ENCODE measurements around the gene ALKBH6. TPM values are rescaled to one million over a fixed set of nuclear protein-coding genes. Genes with fewer than 3 reads are reported as not detected.
A peak's percentile ranks its signal among the peaks of the same experiment; 100 is the strongest.

ALKBH6 gene
- total RNA-seq, 2 donors from 2014 or later: 15.3 to 22.1 TPM

GRCh38 chr19:36032251-36033104 lies 18.5 kb upstream of the ALKBH6 start, which contains the start of gene CLIP3:
TSS of gene CLIP3 (minus strand) at chr19:36032873. CDS start at chr19:36032357, 516 bp downstream.
- intact Hi-C loops (cut with DNase I, micrococcal nuclease): no loop called here
- ATAC-seq (no peak), DNase-seq (peak; percentile 38 to 49)

GRCh38 chr19:36031308-36031707 lies 17.3 kb upstream of the ALKBH6 start:
- DNase-seq (no peak), ATAC-seq (no peak)
- intact Hi-C loops (cut with DNase I, micrococcal nuclease): no loop called here

GRCh38 chr19:36030264-36031148 lies 16.5 kb upstream of the ALKBH6 start:
- DNase-seq (no peak), ATAC-seq (no peak)
- intact Hi-C loops (cut with DNase I, micrococcal nuclease): no loop called here

- intact Hi-C loops (cut with DNase I, micrococcal nuclease): no loop called here
- ATAC-seq (no peak), DNase-seq (no peak)
Measured at GRCh38 chr19:36028313-36029041, 14.5 kb upstream of the ALKBH6 start.

GRCh38 chr19:36027696-36028095 lies 13.7 kb upstream of the ALKBH6 start:
- ATAC-seq (no peak), DNase-seq (no peak)
- intact Hi-C loops (cut with DNase I, micrococcal nuclease): no loop called here

- intact Hi-C loops (cut with DNase I, micrococcal nuclease): no loop called here
- ATAC-seq (no peak), DNase-seq (no peak)
Measured at GRCh38 chr19:36026091-36026876, 12.3 kb upstream of the ALKBH6 start.

GRCh38 chr19:36025541-36025940 lies 11.5 kb upstream of the ALKBH6 start:
- DNase-seq (no peak), ATAC-seq (no peak)
- intact Hi-C loops (cut with DNase I, micrococcal nuclease): no loop called here

- intact Hi-C loops (cut with DNase I, micrococcal nuclease): no loop called here
- no peak for DNase-seq
- no peak for ATAC-seq
Measured at GRCh38 chr19:36023432-36023831, 9.4 kb upstream of the ALKBH6 start.

- intact Hi-C loops (cut with DNase I, micrococcal nuclease): no loop called here
- no peak for DNase-seq
- ATAC-seq: no peak
Measured at GRCh38 chr19:36019061-36019670, 5.2 kb upstream of the ALKBH6 start.

- ATAC-seq (no peak), DNase-seq (peak in 1 of 2 donors; percentile 41)
- intact Hi-C loops (cut with DNase I, micrococcal nuclease): no loop called here
Measured at GRCh38 chr19:36013280-36014011, 567 bp downstream of the ALKBH6 start.

GRCh38 chr19:36010402-36010801 lies 3.6 kb downstream of the ALKBH6 start:
- ATAC-seq (no peak), DNase-seq (no peak)
- intact Hi-C loops (cut with DNase I, micrococcal nuclease): no loop called here

GRCh38 chr19:36009633-36010379 lies 4.2 kb downstream of the ALKBH6 start:
- ATAC-seq (no peak), DNase-seq (no peak)
- intact Hi-C loops (cut with DNase I, micrococcal nuclease): no loop called here

GRCh38 chr19:36009220-36009619 lies 4.8 kb downstream of the ALKBH6 start:
- DNase-seq (peak; percentile 74 to 77), ATAC-seq (peak; percentile 69)
- intact Hi-C loops (cut with DNase I, micrococcal nuclease): no loop called here

GRCh38 chr19:36008336-36008978 lies 5.6 kb downstream of the ALKBH6 start, which contains the start of gene SYNE4:
TSS of gene SYNE4 (minus strand) at chr19:36008813. CDS start at chr19:36008681, 132 bp downstream.
- DNase-seq: peak; percentile 77 to 87
- intact Hi-C loops (cut with DNase I, micrococcal nuclease): no loop called here
- ATAC-seq: peak; percentile 91

- DNase-seq (no peak), ATAC-seq (no peak)
- intact Hi-C loops (cut with DNase I, micrococcal nuclease): no loop called here
Measured at GRCh38 chr19:36006955-36007354, 7.1 kb downstream of the ALKBH6 start.

GRCh38 chr19:36003284-36003683 lies 10.7 kb downstream of the ALKBH6 start:
- DNase-seq (no peak), ATAC-seq (no peak)
- intact Hi-C loops (cut with DNase I, micrococcal nuclease): no loop called here
